Middle frontal gyrus (tissue), 1 donor: Measurements from ENCODE around the gene CCDC83.
"Not testable (repeated sequence)": the region's sequence is repeated elsewhere in the genome, so short reads cannot be mapped to it uniquely, and the experiment has no call there.

Experiments
- DNase-seq: peaks from one replicate; pipeline ENCODE4 v3.0.0-alpha.2; 2015; ENCODE audit warnings: low spot score; ENCODE audit errors: extremely low spot score

Gene CCDC83

DNA sequence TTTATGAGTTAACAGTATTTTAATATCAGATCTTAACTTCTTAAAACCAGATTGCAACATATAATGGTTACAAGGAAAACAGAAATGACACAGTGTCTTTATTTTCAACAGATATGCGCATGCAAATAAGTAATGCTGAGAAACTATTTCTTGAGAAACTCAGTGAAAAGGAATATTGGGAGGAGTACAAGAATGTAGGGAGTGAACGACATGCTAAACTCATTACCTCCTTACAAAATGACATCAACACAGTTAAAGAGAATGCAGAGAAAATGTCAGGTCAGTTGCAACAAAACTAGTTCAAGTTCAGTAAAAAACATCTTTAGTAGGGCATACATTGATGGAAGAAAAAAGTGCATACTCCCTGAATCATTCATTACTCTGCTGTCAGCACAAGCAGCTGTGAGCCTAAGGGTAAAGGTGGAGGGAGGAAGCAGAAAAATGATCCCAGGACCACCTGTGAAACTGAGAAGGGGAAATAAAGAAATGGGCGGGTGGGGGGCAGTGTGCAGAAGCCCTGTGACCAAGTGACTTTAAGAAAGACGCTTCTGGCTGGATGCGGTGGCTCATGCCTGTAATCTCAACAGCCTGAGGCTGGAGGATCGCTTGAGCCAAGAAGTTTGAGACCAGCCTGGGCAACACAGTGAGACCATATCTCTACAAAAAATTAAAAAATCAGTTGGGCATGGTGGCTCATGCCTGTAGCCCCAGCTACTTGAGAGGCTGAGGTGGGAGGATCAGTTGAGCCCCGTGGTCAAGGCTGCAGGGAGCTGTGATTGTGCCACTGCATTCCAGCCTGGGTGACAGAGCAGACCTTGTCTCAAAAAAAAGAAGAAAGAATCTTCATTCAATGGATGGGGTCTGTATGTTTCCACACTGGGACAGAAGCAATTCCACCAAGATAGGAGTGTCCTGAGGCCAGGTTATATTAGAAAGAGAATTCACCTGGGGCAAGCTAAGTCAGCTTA lies 31.2 kb downstream of the CCDC83 start:
- DNase-seq = no peak

DNA sequence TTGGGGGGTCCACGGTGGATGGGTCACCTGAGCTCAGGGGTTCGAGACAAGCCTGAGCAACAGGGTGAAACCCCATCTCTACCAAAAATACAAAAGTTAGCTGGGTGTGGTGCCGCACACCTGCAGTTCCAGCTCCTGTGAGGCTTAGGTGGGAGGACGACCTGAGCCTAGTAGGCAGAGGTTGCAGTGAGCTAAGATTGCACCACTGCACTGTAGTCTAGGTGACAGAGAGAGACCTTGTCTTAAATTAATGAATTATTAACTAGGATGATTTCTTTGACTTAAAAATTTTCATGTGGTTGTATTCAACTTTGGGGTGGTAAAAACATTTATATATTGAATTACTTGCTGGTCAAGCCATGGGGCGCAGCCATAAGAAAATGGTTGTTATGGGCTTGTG lies 33.9 kb downstream of the CCDC83 start:
- DNase-seq = no peak

DNA sequence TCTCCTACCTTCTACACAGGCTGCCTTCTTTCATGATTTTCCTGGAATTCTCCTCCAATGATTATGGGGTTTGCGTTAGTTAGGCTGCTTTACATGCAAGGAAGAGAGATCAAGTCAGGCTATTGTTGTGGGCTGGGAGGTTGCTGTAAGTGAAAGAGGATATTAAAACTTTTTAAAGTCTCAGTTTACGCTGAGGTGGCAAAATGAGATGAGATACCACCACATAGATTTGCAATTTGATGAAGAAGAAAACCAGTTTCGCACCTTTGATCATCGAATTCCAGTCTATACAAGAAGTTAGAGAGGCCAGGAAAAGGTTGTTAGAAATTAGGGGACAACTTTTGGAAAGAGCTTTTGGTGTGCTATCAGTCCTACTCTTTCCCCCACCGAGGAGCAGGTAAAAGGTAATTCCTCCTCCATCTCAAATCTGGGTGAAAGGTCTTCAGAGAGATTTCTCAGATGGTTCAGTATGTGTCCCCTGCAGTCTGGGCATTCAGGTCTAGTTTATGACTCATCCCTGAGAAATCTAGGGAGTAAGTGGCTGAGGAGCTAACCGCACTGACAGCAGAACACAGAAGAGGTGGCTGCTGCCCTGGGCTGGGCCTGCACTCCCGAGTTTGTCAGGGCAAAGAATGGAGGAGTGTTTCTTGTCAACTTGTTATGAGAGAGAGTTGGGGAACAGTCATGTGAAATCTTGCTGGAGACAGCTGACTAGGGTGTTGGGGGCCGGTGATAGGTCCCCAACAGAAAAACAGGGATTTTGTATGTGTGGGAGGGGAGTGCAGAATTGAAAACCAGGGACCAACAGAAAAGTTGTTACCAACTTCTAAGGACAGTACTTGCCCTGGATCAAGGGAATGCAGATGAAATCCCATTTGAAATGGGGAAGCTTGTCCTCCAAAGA lies 34.7 kb downstream of the CCDC83 start:
- no peak for DNase-seq

DNA sequence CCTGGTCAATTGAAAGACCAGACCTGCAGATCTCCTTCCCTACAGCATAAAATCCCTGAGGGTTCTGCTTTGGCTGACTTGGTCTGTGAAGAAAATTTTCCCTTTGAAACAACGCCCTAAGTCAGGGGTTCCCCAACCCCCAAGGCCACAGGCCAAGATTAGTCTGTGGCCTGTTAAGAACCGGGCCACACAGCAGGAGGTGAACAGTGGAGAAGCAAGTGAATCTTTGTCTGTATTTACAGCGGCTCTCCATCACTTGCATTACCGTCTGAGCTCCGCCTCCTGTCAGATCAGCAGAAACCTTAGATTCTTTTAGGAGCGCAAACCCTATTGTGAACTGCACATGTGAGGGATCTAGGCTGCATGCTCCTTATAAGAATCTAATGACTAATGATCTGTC lies 38.2 kb downstream of the CCDC83 start:
- DNase-seq = no peak

DNA sequence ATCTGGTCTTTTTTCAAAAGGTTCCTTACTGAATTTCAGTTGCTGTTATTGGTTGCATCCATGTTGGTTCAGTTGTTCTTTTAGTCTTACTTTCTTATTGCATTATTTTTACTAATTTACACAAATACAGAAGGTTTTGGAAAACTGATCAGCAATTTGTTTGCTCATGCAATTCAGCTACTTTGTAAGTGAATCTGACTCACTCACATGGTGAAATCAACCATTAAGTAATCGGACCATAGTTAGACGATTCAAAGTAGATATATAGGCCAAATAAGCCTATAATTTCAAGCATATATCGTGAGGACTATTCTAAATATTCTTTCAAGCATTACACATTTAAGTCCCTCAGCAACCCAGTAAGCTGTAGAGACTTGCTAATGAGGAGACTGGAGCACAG lies 41.7 kb downstream of the CCDC83 start:
- DNase-seq = no peak

DNA sequence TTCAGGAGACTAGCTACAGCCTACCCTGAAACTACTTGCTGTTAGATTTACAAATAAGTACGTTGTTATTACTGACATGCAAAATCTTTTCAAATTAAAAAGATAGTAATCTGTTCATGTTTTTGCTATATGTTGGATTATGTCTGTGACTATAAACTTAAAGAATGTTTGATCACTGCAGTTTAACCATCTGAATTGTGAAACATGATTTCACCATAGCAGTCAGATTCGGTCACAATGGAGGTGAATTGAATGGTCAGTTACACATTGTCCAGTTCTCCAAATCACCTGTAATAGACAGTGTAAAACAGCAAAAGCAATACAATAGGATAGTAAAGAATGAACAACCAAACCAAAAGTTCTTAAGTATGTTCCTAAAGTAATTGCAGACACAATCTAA lies 43.3 kb downstream of the CCDC83 start:
- no peak for DNase-seq

DNA sequence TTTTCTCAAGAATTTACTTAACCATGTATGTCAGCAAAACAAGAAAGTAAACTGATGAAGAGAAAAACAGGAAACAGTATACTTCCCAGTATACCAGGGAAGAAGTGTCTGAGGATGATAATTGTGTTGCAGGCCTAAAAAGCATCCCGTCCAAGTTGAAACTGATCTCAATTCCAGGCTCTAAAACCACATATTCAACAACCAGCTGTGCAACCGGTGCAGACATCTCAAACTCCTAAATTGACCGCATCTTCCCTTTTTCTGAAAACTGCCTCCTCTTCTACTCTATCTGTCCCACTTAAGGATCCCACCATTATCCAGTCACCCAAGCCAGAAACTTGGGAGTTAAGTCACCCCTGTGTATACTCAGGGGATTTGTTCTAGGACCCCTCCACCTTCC lies 47.2 kb downstream of the CCDC83 start:
- DNase-seq = no peak

DNA sequence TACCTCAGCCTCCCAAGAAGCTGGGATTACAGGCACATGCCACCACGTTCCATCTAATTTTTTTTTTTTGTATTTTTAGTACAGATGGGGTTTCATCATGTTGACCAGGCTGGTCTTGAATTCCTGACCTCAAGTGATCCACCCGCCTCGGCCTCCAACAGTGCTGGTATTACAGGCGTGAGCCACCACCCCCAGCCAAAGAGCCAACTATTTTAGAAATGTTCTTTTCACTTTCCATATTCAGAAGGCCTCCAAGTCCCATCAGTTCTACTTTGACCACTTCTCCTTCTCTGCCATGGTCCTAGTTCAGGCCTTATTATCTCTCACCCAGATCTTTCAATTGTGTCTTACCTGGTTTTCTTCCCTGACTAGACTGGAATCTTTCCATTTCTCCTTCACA lies 48.2 kb downstream of the CCDC83 start:
- no peak for DNase-seq

DNA sequence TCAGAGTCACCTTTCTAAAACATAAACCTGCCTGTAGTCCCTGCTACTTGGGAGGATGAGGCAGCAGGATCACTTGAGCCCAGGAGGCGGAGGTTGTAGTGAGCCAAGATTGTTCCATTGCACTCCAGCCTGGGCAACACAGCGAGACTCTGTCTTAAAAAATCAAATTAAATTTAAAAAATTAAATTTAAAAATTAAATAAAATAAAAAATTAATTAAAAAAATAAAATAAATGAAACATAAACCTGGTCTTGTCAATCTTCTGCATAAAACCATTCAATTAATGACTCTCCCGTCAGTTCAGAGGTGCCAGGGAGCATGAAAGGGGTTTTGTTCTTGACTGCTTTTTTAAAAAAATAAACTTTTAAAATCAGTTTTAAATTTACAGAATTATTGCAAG lies 48.6 kb downstream of the CCDC83 start:
- DNase-seq = no peak

DNA sequence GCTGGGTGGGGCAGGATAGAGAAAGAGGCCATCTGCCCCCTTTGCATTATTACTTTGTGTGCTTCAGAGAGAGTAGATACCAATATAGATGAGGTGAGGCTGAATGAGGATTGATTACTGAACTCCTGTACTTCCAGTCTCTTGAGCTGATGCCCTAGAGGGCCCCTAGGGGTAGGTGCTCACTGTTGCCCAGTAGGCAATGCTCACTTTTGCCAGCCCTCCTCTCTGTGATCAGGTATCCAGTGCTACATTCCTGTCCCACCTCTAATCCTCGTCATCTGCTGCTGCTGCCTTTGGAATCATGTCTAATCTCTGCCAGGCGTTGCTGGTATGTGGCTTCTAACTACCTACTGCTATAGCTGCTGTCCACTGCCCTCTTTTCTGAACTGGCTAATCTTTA lies 57.2 kb downstream of the CCDC83 start:
- no peak for DNase-seq

DNA sequence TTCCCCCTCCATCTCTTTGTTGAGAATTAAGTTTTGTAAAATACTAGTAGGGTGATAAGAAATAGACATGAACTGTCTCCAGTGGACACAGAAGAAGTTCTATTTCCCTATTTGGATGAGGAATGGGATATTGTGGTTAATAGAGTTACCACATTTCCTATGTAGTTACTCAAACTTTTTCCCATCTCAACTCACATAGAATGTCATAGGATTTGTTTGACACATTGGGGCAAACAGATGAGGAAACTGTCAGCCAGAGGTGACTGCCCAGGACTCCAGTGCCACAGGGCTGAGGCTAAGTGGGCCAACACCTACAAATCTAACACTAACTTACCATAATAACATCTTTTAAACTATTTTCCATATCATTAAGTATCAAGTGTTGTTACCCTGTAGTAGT lies 58.3 kb downstream of the CCDC83 start:
- DNase-seq = no peak

DNA sequence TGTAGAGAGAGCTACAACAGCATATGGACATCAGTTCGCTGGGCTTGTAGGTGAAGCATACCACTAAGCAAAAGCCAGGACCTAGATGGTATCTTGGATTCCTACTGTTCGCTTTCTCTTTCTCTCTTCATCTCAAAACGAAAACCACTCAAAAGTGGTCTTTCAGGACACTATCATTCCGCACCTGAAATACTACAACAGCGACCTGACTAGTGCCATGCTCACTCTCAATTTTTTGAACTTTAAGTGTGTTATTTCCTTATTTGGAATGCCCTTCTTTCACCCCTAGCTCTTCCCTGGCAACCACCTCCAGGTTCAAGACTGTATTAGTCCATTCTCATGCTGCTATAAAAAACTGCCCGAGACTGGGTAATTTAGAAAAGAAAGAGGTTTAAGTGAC lies 59.2 kb downstream of the CCDC83 start:
- DNase-seq = no peak

DNA sequence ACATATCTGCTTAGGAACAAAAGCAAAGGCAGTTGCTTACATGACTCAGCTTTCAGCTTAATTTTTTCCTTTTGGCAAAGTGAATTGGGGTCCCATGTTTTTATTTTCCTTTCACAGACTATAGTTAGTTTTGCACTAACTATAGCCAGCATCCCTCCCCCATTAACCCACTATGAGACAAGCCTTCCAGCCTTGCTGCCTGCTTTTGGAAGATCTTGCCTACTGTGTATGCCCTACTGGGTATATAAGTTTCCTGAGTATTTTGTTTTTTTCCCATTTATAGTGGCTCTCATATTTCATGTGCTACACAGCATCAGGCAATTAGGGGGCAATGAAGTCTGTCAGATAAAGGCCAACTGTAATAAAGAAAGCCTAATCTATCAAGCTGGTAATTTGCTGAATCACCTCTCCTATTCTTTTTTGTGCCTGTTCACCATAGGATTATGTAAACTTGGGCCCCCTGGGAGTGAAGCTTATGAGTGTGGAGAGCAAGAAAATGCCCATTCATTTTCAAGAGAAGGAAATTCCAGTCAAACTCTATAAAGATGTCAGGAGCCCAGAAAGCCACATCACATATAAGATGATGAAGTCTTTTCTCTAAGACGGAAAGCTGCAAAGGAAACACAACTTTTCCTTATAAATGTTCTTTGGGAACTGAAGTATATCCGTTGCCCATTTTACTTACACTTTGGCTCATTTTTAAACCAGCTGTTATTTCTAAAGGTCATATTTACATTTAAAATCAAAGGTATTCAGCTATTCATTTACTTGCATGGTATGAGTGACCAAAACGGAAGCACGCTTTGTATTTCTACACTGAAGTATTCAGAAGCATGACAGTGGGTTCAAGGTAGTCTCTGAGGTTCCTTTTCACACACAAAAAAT lies 64.0 kb downstream of the CCDC83 start:
- no peak for DNase-seq

DNA sequence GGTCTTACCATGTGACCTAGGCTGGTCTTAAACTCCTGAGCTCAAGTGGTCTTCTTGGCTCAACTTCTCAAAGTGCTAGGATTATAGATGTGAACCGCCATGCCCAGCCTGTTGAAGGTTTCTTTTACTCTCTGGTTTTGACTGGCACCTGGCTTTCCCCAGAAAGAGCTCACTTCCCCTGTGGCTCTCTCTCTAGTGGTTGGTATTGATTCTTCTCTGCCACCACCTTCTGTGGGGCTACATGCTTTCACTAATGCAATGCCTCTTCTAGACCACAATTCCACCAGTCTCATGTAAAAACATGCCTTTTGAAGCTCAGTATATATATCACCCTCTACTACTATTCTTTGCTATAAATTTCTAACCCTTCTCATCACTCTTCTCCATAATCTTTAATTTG lies 67.2 kb downstream of the CCDC83 start:
- DNase-seq = no peak

DNA sequence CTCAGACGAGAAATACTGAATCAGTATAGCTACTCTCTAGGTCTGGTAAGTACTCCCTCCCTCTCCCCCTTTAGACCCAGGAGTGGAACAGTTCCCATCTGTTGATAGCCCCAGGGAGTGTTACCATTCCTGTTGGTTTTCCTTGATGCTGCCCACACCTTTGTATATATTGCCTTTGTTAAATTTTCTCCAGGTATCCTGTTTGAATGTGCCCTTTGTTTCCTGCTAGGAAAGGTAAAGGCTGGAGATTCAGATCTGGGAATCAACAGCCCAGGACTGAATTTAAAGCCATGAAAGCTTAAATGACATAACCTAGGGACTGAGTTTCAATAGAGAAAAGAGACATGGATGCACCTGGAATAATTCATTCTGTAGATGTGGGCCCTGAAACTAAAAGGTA lies 68.3 kb downstream of the CCDC83 start:
- no peak for DNase-seq

DNA sequence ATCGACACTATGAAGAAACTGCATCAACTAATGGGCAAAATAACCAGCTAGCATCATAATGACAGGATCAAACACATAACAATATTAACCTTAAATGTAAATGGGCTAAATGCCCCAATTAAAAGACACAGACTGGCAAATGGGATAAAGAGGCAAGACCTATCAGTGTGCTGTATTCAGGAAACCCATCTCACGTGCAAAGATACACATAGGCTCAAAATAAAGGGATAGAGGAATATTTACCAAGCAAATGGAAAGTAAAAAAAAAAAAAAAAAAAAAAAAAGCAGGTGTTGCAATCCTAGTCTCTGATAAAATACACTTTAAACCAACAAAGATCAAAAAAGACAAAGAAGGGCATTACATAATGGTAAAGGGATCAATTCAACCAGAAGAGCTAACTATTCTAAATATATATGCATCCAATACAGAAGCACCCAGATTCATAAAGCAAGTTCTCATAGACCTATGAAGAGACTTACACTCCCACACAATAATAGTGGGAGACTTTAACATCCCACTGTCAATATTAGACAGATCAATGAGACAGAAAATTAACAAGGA lies 71.6 kb downstream of the CCDC83 start:
- not testable (repeated sequence) for DNase-seq

DNA sequence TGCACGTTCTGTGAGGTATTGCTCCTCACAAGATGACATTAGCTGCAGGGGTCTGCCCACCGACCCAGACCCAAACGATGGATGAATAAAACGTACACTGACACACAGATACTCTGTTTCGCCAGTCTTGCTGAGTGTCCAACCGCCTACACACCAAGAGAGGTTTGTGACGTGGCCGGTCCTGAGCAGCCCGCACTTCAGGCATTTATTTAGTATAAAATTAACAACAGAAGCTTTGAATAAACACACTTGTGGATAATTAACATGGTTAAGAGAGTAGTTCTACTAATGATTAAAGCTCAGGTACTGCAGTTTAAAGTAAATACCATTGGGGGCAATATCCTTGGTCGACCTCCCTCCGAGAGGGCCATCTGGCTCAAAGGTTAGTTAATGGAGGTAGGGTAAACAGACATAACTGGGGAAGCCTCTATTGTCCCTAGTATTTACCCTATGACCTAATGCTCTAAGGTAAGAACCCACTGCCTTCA lies 75.7 kb downstream of the CCDC83 start:
- no peak for DNase-seq

DNA sequence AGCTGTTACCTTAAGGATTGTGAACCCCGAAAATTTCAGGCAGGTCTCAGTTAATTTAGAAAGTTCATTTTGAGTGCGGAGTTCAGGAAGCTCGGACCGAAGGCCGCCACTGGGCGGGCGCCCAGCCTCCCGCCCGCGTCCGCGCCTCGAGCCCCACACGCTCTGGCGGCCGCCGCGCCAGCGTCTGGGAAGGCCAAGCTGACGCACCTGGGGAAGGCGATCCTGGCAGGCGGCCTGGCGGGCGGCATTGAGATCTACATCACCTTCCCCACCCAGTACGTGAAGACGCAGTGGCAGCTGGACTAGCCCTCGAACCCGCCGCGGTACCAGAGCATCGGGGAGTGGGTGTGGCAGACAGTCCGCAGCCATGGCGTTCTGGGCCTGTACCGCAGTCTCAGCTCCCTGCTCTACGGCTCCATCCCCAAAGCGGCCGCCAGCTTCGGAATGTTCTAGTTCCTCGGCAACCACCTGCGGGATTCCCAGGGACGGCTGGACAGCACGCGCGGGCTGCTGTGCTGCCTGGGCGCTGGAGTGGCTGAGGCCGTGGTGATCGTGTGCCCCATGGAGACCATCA lies 79.5 kb downstream of the CCDC83 start:
- DNase-seq = no peak

DNA sequence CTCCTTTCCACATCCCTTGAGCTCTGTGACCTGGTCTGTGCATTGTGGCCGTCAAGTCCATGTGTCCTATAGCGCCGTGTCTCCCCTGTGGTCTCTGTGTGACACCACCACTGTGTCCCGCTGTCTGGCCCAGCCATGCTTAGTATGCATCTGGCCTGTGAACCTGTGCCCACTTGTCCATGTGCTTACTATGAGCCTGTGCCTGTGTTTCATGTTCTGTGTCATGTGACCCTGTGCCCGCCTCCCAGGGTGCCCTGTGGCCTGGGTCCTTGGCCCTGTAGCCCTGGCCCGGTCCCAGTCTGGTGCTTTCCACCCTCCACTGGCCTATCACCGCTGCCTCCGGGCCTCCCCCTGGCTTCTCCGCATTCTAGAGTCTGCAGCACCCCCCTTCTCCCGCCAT lies 80.6 kb downstream of the CCDC83 start:
- no peak for DNase-seq

DNA sequence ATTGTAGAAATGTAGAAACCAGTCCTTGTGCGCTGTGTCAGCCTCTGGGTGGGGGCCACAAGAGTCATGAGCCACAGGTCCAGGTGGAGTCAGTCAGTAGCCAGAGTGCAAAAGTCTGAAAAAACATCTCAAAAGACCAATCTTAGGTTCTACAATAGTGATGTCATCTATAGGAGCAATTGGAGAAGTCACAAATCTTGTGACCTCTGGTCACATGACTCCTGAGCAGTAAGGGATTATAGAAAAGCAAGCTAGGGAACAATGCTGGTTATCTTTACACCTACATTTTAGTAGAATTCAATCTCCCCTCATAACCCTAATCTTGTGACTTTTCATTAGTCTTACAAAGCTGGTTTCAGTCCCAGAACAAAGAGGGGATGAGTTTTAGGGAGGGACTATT lies 82.7 kb downstream of the CCDC83 start:
- no peak for DNase-seq
